OCI-LY1 (cell line): Measurements from ENCODE around the gene DACT2.

Experiments used
- EZH2 ChIP-seq: fragments of 200-600 bp; sonication (generic), shearing (Covaris generic); IDR thresholded peaks from 2 replicates; pipeline ENCODE4 v1.8.0; 2017; ENCODE audit warnings: borderline replicate concordance, mixed run types, mild to moderate bottlenecking, antibody characterized with exemption, low read length, moderate library complexity, mixed read lengths
- TF ChIP-seq, protein P1 (sequence below): fragments of 200-600 bp; sonication (generic), shearing (Covaris generic); IDR thresholded peaks from 2 replicates; pipeline ENCODE4 v1.5.1; 2017; ENCODE audit warnings: mild to moderate bottlenecking, antibody characterized with exemption, low read length, moderate library complexity, mixed read lengths

DNA sequence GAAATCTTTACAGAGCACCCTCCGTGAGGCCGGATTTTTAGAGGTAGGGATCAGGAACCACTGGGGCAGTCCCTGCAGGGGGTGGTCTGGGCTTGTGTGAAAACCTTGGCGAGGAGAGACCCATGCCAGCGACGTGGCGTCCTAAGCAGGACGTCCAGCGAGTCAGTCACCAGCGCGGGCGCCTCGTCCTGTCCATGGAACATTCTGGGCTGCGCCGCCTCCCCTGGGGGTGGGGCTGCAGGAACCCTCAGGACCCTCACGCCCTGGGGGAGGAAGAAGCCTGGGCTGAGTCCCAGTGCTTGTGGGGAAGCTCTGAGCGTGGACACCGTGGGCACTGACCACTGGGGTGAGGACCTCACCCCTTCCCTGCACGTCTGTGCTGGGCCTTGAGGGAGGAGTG is 25.7 kb upstream of the DACT2 start:
- TF ChIP-seq, protein P1, sequence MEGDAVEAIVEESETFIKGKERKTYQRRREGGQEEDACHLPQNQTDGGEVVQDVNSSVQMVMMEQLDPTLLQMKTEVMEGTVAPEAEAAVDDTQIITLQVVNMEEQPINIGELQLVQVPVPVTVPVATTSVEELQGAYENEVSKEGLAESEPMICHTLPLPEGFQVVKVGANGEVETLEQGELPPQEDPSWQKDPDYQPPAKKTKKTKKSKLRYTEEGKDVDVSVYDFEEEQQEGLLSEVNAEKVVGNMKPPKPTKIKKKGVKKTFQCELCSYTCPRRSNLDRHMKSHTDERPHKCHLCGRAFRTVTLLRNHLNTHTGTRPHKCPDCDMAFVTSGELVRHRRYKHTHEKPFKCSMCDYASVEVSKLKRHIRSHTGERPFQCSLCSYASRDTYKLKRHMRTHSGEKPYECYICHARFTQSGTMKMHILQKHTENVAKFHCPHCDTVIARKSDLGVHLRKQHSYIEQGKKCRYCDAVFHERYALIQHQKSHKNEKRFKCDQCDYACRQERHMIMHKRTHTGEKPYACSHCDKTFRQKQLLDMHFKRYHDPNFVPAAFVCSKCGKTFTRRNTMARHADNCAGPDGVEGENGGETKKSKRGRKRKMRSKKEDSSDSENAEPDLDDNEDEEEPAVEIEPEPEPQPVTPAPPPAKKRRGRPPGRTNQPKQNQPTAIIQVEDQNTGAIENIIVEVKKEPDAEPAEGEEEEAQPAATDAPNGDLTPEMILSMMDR = no peak
- TF ChIP-seq EZH2 = no peak
